H9 (cell line): ENCODE data around the gene CEP63. TPM values are rescaled to one million over a fixed set of nuclear protein-coding genes. Genes with fewer than 3 reads are reported as not detected.
A peak's percentile ranks its signal among the peaks of the same experiment; 100 is the strongest.

ENCODE experiments used
- DNase-seq: peaks from one replicate; pipeline ENCODE4 v3.0.0-alpha.2; 2017
- H2AFZ ChIP-seq: one replicate; pipeline ENCODE4 v1.6.1; 2013; ENCODE audit warnings: mild to moderate bottlenecking, low read length, control low read depth, moderate library complexity
- H2AK5ac ChIP-seq: 2 replicates; pipeline ENCODE4 v1.6.1; 2013; ENCODE audit warnings: low read length, control low read depth, mixed read lengths; ENCODE audit not compliant: insufficient read length
- H2BK120ac ChIP-seq: one replicate; pipeline ENCODE4 v1.6.1; 2013; ENCODE audit warnings: low read depth, mild to moderate bottlenecking, low read length, control low read depth, inconsistent platforms; ENCODE audit not compliant: poor library complexity, severe bottlenecking
- H2BK12ac ChIP-seq: 2 replicates; pipeline ENCODE4 v1.6.1; 2013; ENCODE audit warnings: low read length, control low read depth, mixed read lengths, low read depth; ENCODE audit not compliant: insufficient read length
- H2BK15ac ChIP-seq: 2 replicates; pipeline ENCODE4 v1.6.1; 2013; ENCODE audit warnings: low read depth, low read length, control low read depth
- H2BK20ac ChIP-seq: one replicate; pipeline ENCODE4 v1.6.1; 2013; ENCODE audit warnings: low read depth, mild to moderate bottlenecking, low read length, control low read depth, inconsistent platforms; ENCODE audit not compliant: poor library complexity, severe bottlenecking
- H2BK5ac ChIP-seq: 2 replicates; pipeline ENCODE4 v1.6.1; 2013; ENCODE audit warnings: low read length, control low read depth, mixed read lengths; ENCODE audit not compliant: insufficient read length
- H3K14ac ChIP-seq: 2 replicates; pipeline ENCODE4 v1.6.1; 2013; ENCODE audit warnings: low read length, control low read depth; ENCODE audit not compliant: insufficient read depth
- H3K18ac ChIP-seq: 2 replicates; pipeline ENCODE4 v1.6.1; 2013; ENCODE audit warnings: low read depth, mild to moderate bottlenecking, mixed read lengths, low read length, control low read depth; ENCODE audit not compliant: insufficient read length
- H3K23ac ChIP-seq: 2 replicates; pipeline ENCODE4 v1.6.1; 2013; ENCODE audit warnings: low read length, control low read depth, mixed read lengths, low read depth; ENCODE audit not compliant: insufficient read length
- H3K23me2 ChIP-seq: 2 replicates; pipeline ENCODE4 v1.6.1; 2013; ENCODE audit warnings: low read depth, mild to moderate bottlenecking, mixed read lengths, low read length, control low read depth; ENCODE audit not compliant: insufficient read length, poor library complexity, severe bottlenecking
- H3K27ac ChIP-seq: 2 replicates; pipeline ENCODE4 v1.5.1; 2013; ENCODE audit warnings: low read length, control low read depth, mixed read lengths, low read depth; ENCODE audit not compliant: insufficient read length
- H3K27me3 ChIP-seq: 2 replicates; pipeline ENCODE4 v1.6.1; 2013; ENCODE audit warnings: low read length, control low read depth, inconsistent platforms; ENCODE audit not compliant: insufficient read depth
- H3K4ac ChIP-seq: 2 replicates; pipeline ENCODE4 v1.6.1; 2013; ENCODE audit warnings: low read depth, mild to moderate bottlenecking, control low read depth, inconsistent platforms, low read length, moderate library complexity
- H3K4me1 ChIP-seq: 2 replicates; pipeline ENCODE4 v1.6.1; 2013; ENCODE audit warnings: low read length, control low read depth, inconsistent platforms; ENCODE audit not compliant: insufficient read depth
- H3K4me2 ChIP-seq: 2 replicates; pipeline ENCODE4 v1.6.1; 2013; ENCODE audit warnings: low read length, control low read depth, mixed read lengths; ENCODE audit not compliant: insufficient read length, insufficient read depth
- H3K56ac ChIP-seq: 2 replicates; pipeline ENCODE4 v1.6.1; 2013; ENCODE audit warnings: low read depth, mild to moderate bottlenecking, mixed read lengths, low read length, control low read depth; ENCODE audit not compliant: insufficient read length
- H3K79me1 ChIP-seq: 2 replicates; pipeline ENCODE4 v1.6.1; 2013; ENCODE audit warnings: low read depth, mild to moderate bottlenecking, moderate library complexity, low read length, control low read depth, inconsistent platforms; ENCODE audit not compliant: insufficient read depth, poor library complexity, severe bottlenecking
- H3K79me2 ChIP-seq: 2 replicates; pipeline ENCODE4 v1.6.1; 2013; ENCODE audit warnings: low read length, control low read depth, inconsistent platforms; ENCODE audit not compliant: insufficient read depth
- H3K9ac ChIP-seq: 2 replicates; pipeline ENCODE4 v1.6.1; 2013; ENCODE audit warnings: low read length, control low read depth, mixed read lengths; ENCODE audit not compliant: insufficient read length; ENCODE audit errors: extremely low read depth
- H3K9me3 ChIP-seq: one replicate; pipeline ENCODE4 v1.6.1; 2013; ENCODE audit warnings: low read depth, low read length, inconsistent platforms; ENCODE audit not compliant: control insufficient read depth
- H3T11ph ChIP-seq: one replicate; pipeline ENCODE4 v1.6.1; 2013; ENCODE audit warnings: mild to moderate bottlenecking, low read length, control low read depth, inconsistent platforms
- H4K20me1 ChIP-seq: one replicate; pipeline ENCODE4 v1.6.1; 2013; ENCODE audit not compliant: control insufficient read depth, insufficient read length, insufficient read depth
- H4K5ac ChIP-seq: 2 replicates; pipeline ENCODE4 v1.6.1; 2013; ENCODE audit warnings: low read depth, mild to moderate bottlenecking, mixed read lengths, low read length, control low read depth; ENCODE audit not compliant: insufficient read length
- H4K8ac ChIP-seq: replicated peaks from 2 replicates; pipeline ENCODE4 v1.6.1; 2013; ENCODE audit warnings: low read length, control low read depth, mixed read lengths, low read depth; ENCODE audit not compliant: insufficient read length
- H4K91ac ChIP-seq: 2 replicates; pipeline ENCODE4 v1.6.1; 2013; ENCODE audit warnings: low read depth, mild to moderate bottlenecking, moderate library complexity, mixed read lengths, low read length, control low read depth; ENCODE audit not compliant: insufficient read length
- H3K27ac Mint-ChIP-seq, 3 experiments: 2 replicates in 2 of 3; 3 replicates in 1 of 3; pipeline ENCODE4 v1.8.0; 2020 to 2021; ENCODE audit warnings: mixed read lengths in 3 of 3, mild to moderate bottlenecking in 1 of 3, moderate library complexity in 1 of 3
- H3K27me3 Mint-ChIP-seq: 2 replicates; pipeline ENCODE4 v1.8.0; 2021; ENCODE audit warnings: low read depth, mild to moderate bottlenecking, moderate library complexity, mixed read lengths
- H3K36me3 Mint-ChIP-seq, 3 experiments: 2 replicates in 2 of 3; 3 replicates in 1 of 3; pipeline ENCODE4 v1.8.0; 2020 to 2021; ENCODE audit warnings: low read depth in 3 of 3, mixed read lengths in 3 of 3; ENCODE audit not compliant: insufficient read depth in 1 of 3
- H3K4me1 Mint-ChIP-seq, 2 experiments: 2 replicates each; pipeline ENCODE4 v1.8.0; 2020; ENCODE audit warnings: mixed read lengths in 2 of 2
- H3K4me3 Mint-ChIP-seq, 2 experiments: 2 replicates in 1 of 2; 3 replicates in 1 of 2; pipeline ENCODE4 v1.8.0; 2020 to 2021; ENCODE audit warnings: mild to moderate bottlenecking in 2 of 2, mixed read lengths in 2 of 2, moderate library complexity in 1 of 2
- H3K9me3 Mint-ChIP-seq, 2 experiments: 2 replicates in 1 of 2; 3 replicates in 1 of 2; pipeline ENCODE4 v1.8.0; 2020; ENCODE audit warnings: mild to moderate bottlenecking in 2 of 2, mixed read lengths in 2 of 2, moderate library complexity in 1 of 2
- CTCF ChIP-seq: fragments of 200-600 bp; sonication (generic); conservative IDR thresholded peaks from 3 replicates; pipeline ENCODE4 v1.8.0; 2021; ENCODE audit warnings: antibody characterized with exemption, mild to moderate bottlenecking
- WGBS: extraction: QIAGEN DNeasy Blood & Tissue Kit; methylation state at CpG from one replicate; pipeline ENCODE4 v1.1.7; 2013; ENCODE audit warnings: missing lambda C conversion rate, low lambda C conversion rate, mixed read lengths; ENCODE audit not compliant: insufficient read length; ENCODE audit errors: extremely low coverage; 5-methylcytosine and 5-hydroxymethylcytosine counted together
- total RNA-seq: library from RNA; stranded (reverse); gene quantifications from 2 replicates; pipeline ENCODE4 v1.2.1, GENCODE V29; 2021

Gene CEP63
- total RNA-seq, 1 experiment from 2014 or later: 16.2 TPM

GRCh38 chr3:134474956-134475355, 10.9 kb upstream of the CEP63 start:
- Histone ChIP-seq H3K9me3 (no peaks in the 10 kb centered on the region), H3K79me1 (no peaks in the 10 kb centered on the region)
- no peak for TF ChIP-seq CTCF

More at GRCh38 chr3:134474956-134475355, 10.9 kb upstream of the CEP63 start:
- no peak overlapping the region for H3K4me2 ChIP-seq
- H3K79me2 ChIP-seq: no peaks in the 10 kb centered on the region
- H2AFZ ChIP-seq: no peak overlapping the region
- no CpG with 5 or more reads among the region's 5 CpGs for WGBS
- H2BK20ac ChIP-seq: no peak overlapping the region
- no peak overlapping the region for H3T11ph ChIP-seq
- no peak overlapping the region for H4K5ac ChIP-seq
- no peaks in the 10 kb centered on the region for H3K23me2 ChIP-seq
- no peak overlapping the region for H3K14ac ChIP-seq
- H2BK12ac ChIP-seq: no peak overlapping the region
- H2BK15ac ChIP-seq: no peak overlapping the region
- H4K8ac ChIP-seq: no peak overlapping the region
- Mint-ChIP-seq H3K9me3 (no peaks in the 10 kb centered on the region), H3K4me3 (no peak overlapping the region), H3K27me3 (no peaks in the 10 kb centered on the region), H3K4me1 (0 out of 4 replicates have a peak, but pooled peaks cover 0 to 2% of the 10 kb centered on the region in 2 experiments), H3K36me3 (peaks cover 7 to 32% (median 23%) of the 10 kb centered on the region in 3 experiments; a peak in 5 of 7 replicates), H3K27ac (peak overlapping the region in 1 of 3 experiments; percentile 20; a peak in 1 of 7 replicates)
- H2BK5ac ChIP-seq: no peak overlapping the region
- H4K20me1 ChIP-seq: no peaks in the 10 kb centered on the region
- H2BK120ac ChIP-seq: no peak overlapping the region
- no peak overlapping the region for H3K18ac ChIP-seq
- H3K27me3 ChIP-seq: no peaks in the 10 kb centered on the region
- no peak overlapping the region for H3K27ac ChIP-seq
- no peak overlapping the region for H3K4ac ChIP-seq
- no peak overlapping the region for H3K23ac ChIP-seq
- H2AK5ac ChIP-seq: no peak overlapping the region
- H4K91ac ChIP-seq: no peak overlapping the region
- H3K9ac ChIP-seq: no peak overlapping the region
- H3K4me1 ChIP-seq: no peaks in the 10 kb centered on the region
- DNase-seq: no peak
- no peak overlapping the region for H3K56ac ChIP-seq
